HG03342 (cell line): ENCODE measurements around the gene ITSN1.
"Not testable (repeated sequence)": the region's sequence is repeated elsewhere in the genome, so short reads cannot be mapped to it uniquely, and the experiment has no call there.

Source experiments
- ATAC-seq: cut with Tn5 transposase; IDR thresholded peaks from one replicate; pipeline ENCODE4 v1.9.1; 2021; ENCODE audit warnings: mild to moderate bottlenecking, moderate library complexity; ENCODE audit not compliant: unreplicated experiment

ITSN1 gene

GRCh38 chr21:33915368-33916199 is 273.3 kb downstream of the ITSN1 start, which contains the start of gene ATP5PO:
Gene ATP5PO (minus strand): TSS chr21:33915804. CDS start chr21:33915763, 41 bp downstream.
- ATAC-seq, result peak; percentile 97

- peak; percentile 1 for ATAC-seq
Measured at GRCh38 chr21:33916200-33916567, 273.9 kb downstream of the ITSN1 start.

- no peak for ATAC-seq
Measured at GRCh38 chr21:33917421-33917820, 275.1 kb downstream of the ITSN1 start.

- ATAC-seq, result peak; percentile 67
Measured at GRCh38 chr21:33924079-33924765, 281.9 kb downstream of the ITSN1 start.

- ATAC-seq, result no peak
Measured at GRCh38 chr21:33924766-33925100, 282.4 kb downstream of the ITSN1 start.

GRCh38 chr21:33926248-33926647 is 283.9 kb downstream of the ITSN1 start:
- ATAC-seq, result not testable (repeated sequence)

GRCh38 chr21:33931052-33931798 is 288.9 kb downstream of the ITSN1 start:
- not testable (repeated sequence) for ATAC-seq

- no peak for ATAC-seq
Measured at GRCh38 chr21:33931799-33932390, 289.6 kb downstream of the ITSN1 start.

GRCh38 chr21:33932731-33933130 is 290.4 kb downstream of the ITSN1 start:
- no peak for ATAC-seq

- no peak for ATAC-seq
Measured at GRCh38 chr21:33936301-33937038, 294.2 kb downstream of the ITSN1 start.

- no peak for ATAC-seq
Measured at GRCh38 chr21:33937146-33937545, 294.8 kb downstream of the ITSN1 start.

- no peak for ATAC-seq
Measured at GRCh38 chr21:33937931-33938339, 295.6 kb downstream of the ITSN1 start.

GRCh38 chr21:33938381-33938780 is 296.1 kb downstream of the ITSN1 start:
- no peak for ATAC-seq

- ATAC-seq, result no peak
Measured at GRCh38 chr21:33939226-33939625, 296.9 kb downstream of the ITSN1 start.

GRCh38 chr21:33940164-33940880 is 298.0 kb downstream of the ITSN1 start:
- ATAC-seq, result no peak

GRCh38 chr21:33940881-33941245 is 298.6 kb downstream of the ITSN1 start:
- no peak for ATAC-seq

GRCh38 chr21:33942426-33942825 is 300.1 kb downstream of the ITSN1 start:
- no peak for ATAC-seq

- ATAC-seq, result no peak
Measured at GRCh38 chr21:33943293-33943692, 301.0 kb downstream of the ITSN1 start.

GRCh38 chr21:33944185-33944763 is 302.0 kb downstream of the ITSN1 start:
- no peak for ATAC-seq
